Heart left ventricle (tissue), 16 donors: ENCODE measurements around the gene LRRC1. TPM values are rescaled to one million over a fixed set of nuclear protein-coding genes. Genes with fewer than 3 reads are reported as not detected.
A peak's percentile ranks its signal among the peaks of the same experiment; 100 is the strongest.

Source experiments
- ATAC-seq, 4 donors: fragments of 200-7000 bp; cut with Tn5 transposase; one replicate each; pipeline ENCODE4 v1.9.1; 2020 to 2022; ENCODE audit warnings: moderate library complexity in 4 of 4, mild to moderate bottlenecking in 3 of 4, moderate number of reproducible peaks in 1 of 4
- DNase-seq, 5 donors: peaks; one replicate each; pipeline ENCODE4 v3.0.0-alpha.2; 2020
- H3K27ac ChIP-seq, 12 donors: fragments of 200-600 bp; sonication (generic) in 4 of 12; one replicate each; pipeline versions ENCODE4 v1.5.0 to v1.8.0; 2016 to 2022; ENCODE audit warnings: mild to moderate bottlenecking in 2 of 12
- H3K27me3 ChIP-seq, 9 donors: fragments of 200-600 bp; sonication (generic) in 2 of 9; one replicate each; pipeline versions ENCODE4 v1.5.1 to v1.8.0; 2016 to 2022; ENCODE audit warnings: mild to moderate bottlenecking in 3 of 9
- H3K36me3 ChIP-seq, 9 donors: fragments of 200-600 bp; sonication (generic) in 2 of 9; one replicate each; pipeline versions ENCODE4 v1.5.0 to v1.8.0; 2018 to 2022; ENCODE audit warnings: mild to moderate bottlenecking in 2 of 9
- H3K4me1 ChIP-seq, 12 donors: fragments of 200-600 bp; sonication (generic) in 4 of 12; one replicate each; pipeline versions ENCODE4 v1.5.0 to v1.8.0; 2016 to 2022; ENCODE audit warnings: mild to moderate bottlenecking in 3 of 12
- H3K4me3 ChIP-seq, 12 donors: fragments of 200-600 bp; sonication (generic) in 4 of 12; one replicate each; pipeline versions ENCODE4 v1.5.0 to v1.8.0; 2017 to 2022; ENCODE audit warnings: mild to moderate bottlenecking in 9 of 12, moderate library complexity in 4 of 12
- H3K9me3 ChIP-seq, 12 donors: fragments of 200-600 bp; sonication (generic) in 4 of 12; one replicate each; pipeline versions ENCODE4 v1.5.0 to v1.8.0; 2016 to 2022; ENCODE audit warnings: mild to moderate bottlenecking in 1 of 12
- POLR2A ChIP-seq, 2 donors: fragments of 450-650 bp; IDR thresholded peaks; one replicate each; pipeline ENCODE4 v1.6.1; 2017; ENCODE audit warnings: antibody characterized with exemption in 2 of 2, mild to moderate bottlenecking in 2 of 2, moderate library complexity in 2 of 2
- WGBS, 4 donors: extraction: QIAGEN DNeasy Blood & Tissue Kit in 2 of 4; methylation state at CpG; one replicate each; pipeline versions ENCODE4 v1.1.5 to v1.1.7; 2013 to 2018; 5-methylcytosine and 5-hydroxymethylcytosine counted together
- intact Hi-C, 10 donors: fragments of 100-400 bp; cut with DNase I; formaldehyde crosslinking; loops; one replicate each; pipeline versions ENCODE4 v1.11.1 to v1.14.2; 2022
- polyA plus RNA-seq, 2 donors: library from polyadenylated mRNA; stranded (reverse); fragments of 200-250 nt; gene quantifications; one replicate each; pipeline ENCODE4 v1.2.3, GENCODE V29; 2013
- total RNA-seq, 9 donors: library from RNA; depleted of rRNA in 2 of 9; stranded (reverse); fragments of >200 nt in 2 of 9; fragmentation: NEBNext Ultra II Directional in 3 of 9; extraction: Animal tissue kit (Norgen Biotek cat#: 25700) in 3 of 9; gene quantifications; one replicate each; pipeline versions ENCODE4 v1.1.0 to v1.2.4, GENCODE V29; 2016 to 2023
- TF ChIP-seq, protein P1 (sequence below), 12 donors: fragments of 200-600 bp; sonication (generic) in 4 of 12; IDR thresholded peaks; one replicate each; pipeline versions ENCODE4 v1.5.0 to v1.8.0; 2018 to 2022; ENCODE audit warnings: antibody characterized with exemption in 12 of 12, mild to moderate bottlenecking in 5 of 12
- donor health status: ischemic (EF 13 %, LVEDD 7.1; RV severe dilation, severe dysfunction).
- donor health status: healthy with polysubstance abuse.
- donor health status: DM: no; HTN: yes; CAD: no.
- donor health status: DM: no; HTN: no; CAD: no.
- donor health status: ischemic (EF 25% LVEDD 6.9; RV normal size, moderate dysfunction).
- donor health status: ischemic (EF 25% LVEDD 5.7; RV mildly dilated, moderate dysfunction).
- donor health status: healthy.
- donor health status: DM: yes; HTN: yes; CAD: no.
- donor health status: ischemic (EF 35%, LVEDD 5.7; RV mildly dilated, moderate dysfunction).
- donor health status: nonischemic (EF 11% LVEDD 7.7; RV severe dilation, severe dysfunction).
- donor health status: DM: yes; HTN: yes; CAD: no.
- donor health status: PGD.
- donor health status: ischemic (EF 29% LVEDD 5.4; RV normal size, mild dysfunction).
- donor health status: nonischemic (EF 23%, LVEDD 6.1; RV moderate dilation, normal function).

Gene LRRC1
- total and polyA plus RNA-seq, 11 donors = 1.2 to 11.2 (median 3.3) TPM

DNA sequence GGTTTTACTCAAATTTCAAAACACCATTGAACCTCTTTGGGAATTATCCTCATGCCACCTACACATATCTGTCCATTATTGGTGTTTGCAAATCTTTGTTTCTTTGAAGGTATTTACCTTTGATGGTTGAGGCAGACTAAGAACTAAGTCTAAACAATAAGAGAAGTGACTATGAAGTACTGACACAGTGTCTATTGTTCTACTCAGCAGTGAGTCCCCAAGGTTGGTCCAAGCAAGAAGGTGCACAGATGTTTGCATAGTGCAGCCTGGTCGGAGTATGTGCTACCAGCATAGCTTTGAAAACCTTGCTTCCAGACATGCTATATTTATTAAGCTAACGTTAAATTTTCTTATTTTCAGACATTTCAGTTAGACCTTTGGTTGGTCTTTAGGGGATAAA, 19.5 kb downstream of the LRRC1 start:
- TF ChIP-seq POLR2A (IDR thresholded peaks at IDR 0.05) = no peak
- TF ChIP-seq, protein P1, sequence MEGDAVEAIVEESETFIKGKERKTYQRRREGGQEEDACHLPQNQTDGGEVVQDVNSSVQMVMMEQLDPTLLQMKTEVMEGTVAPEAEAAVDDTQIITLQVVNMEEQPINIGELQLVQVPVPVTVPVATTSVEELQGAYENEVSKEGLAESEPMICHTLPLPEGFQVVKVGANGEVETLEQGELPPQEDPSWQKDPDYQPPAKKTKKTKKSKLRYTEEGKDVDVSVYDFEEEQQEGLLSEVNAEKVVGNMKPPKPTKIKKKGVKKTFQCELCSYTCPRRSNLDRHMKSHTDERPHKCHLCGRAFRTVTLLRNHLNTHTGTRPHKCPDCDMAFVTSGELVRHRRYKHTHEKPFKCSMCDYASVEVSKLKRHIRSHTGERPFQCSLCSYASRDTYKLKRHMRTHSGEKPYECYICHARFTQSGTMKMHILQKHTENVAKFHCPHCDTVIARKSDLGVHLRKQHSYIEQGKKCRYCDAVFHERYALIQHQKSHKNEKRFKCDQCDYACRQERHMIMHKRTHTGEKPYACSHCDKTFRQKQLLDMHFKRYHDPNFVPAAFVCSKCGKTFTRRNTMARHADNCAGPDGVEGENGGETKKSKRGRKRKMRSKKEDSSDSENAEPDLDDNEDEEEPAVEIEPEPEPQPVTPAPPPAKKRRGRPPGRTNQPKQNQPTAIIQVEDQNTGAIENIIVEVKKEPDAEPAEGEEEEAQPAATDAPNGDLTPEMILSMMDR (IDR thresholded peaks at IDR 0.05) = no peak
- no peaks in the 10 kb centered on the region for H3K36me3 ChIP-seq
- WGBS, 4 donors = 86 to 91% (median 87%) methylated on average over 2 of the region's 2 CpGs
- no peaks in the 10 kb centered on the region for H3K9me3 ChIP-seq
- no peak overlapping the region for H3K27ac ChIP-seq
- intact Hi-C loops = no loop called here
- DNase-seq (no peak), ATAC-seq (no peak)
- no peaks in the 10 kb centered on the region for H3K27me3 ChIP-seq
- no peak overlapping the region for H3K4me3 ChIP-seq
- peaks cover 0 to 36% (median 12%) of the 10 kb centered on the region in 12 donors for H3K4me1 ChIP-seq

DNA sequence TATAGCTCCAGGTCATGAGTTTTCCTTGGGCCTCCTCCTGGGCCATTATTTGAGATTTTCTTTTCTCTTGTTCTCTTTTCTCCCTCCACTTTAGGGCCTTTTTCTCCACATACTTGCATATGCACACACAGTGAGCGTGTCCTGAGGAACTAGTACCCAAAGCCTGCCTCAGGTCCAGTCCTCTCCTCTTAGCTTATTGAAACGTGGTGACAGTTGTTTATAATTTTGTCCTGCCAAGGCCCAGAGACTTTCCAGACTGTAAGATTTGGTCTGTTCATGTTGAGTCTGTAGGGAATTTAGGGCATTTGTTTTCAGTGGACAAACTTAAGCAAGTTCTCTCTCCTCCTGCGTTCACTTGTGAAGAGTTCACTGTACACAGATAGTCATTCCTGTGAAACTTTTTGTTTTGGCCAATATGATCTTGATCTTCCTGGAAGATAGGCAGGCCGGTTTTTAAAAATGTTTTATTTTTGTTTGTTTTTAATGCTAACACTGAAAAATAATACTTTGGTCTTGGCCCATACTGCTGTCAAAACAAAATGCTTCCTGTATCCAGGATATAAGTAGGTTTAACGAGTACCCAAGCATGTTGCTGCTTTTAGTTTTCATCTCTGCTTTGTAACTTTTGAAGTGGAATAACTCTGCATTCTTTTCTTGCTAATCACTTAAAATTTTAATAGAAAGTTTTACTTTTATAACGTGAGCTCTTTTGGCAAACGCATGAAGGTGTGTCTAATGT, 20.7 kb downstream of the LRRC1 start:
- intact Hi-C loops = no loop called here
- TF ChIP-seq POLR2A (IDR thresholded peaks at IDR 0.05) = no peak
- TF ChIP-seq, protein P1 (IDR thresholded peaks at IDR 0.05) = no peak
- H3K4me3 ChIP-seq = no peak overlapping the region
- ATAC-seq = no peak
- WGBS, 4 donors = 44 to 63% (median 47%) methylated on average over 7 of the region's 7 CpGs
- no peaks in the 10 kb centered on the region for H3K9me3 ChIP-seq
- H3K27ac ChIP-seq = peak overlapping the region in 2 of 12 donors; percentile 40 to 48
- peaks cover 0 to 35% (median 12%) of the 10 kb centered on the region in 12 donors for H3K4me1 ChIP-seq
- no peaks in the 10 kb centered on the region for H3K27me3 ChIP-seq
- H3K36me3 ChIP-seq = no peaks in the 10 kb centered on the region
- no peak for DNase-seq

DNA sequence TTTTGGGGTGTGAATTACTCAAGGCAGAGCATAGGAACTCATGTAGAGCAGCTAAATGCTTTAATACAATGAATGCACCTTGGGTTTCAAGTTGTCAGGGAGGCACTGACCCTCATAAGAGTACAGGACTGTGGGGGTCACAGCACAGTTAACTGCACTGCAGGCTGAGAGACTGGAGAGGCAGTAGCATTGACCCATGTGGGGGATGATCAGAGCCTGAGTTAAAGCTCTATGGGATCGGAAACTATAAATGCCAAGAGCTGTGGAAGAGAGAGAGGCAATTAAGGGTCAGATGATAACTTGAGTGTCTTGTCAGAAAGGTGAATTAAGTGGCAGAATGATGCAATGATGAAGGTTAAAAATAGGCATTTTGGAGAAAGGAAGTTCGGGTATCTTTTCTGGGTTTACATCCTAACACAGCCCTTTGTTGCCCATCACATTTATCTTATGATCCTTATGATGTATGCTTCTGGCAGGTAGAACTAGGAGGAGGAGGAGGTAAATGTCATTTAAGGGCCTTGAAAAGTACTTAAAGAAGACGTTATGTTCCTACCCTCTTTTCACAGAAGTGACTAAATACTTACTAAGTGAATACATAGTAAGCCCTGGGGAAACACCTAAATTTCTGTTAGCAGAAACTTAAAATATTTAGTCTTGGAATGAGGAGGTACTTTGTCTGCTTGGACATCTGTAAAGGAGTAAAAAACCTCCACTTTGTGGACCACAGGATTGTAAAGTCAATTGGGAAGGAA, 24.2 kb downstream of the LRRC1 start:
- peaks cover 0 to 38% (median 9%) of the 10 kb centered on the region in 12 donors for H3K4me1 ChIP-seq
- WGBS, 4 donors = 30 to 33% (median 32%) methylated on average over 3 of the region's 3 CpGs
- DNase-seq (no peak), ATAC-seq (peak in 1 of 4 donors; percentile 56)
- no peak overlapping the region for H3K27ac ChIP-seq
- H3K4me3 ChIP-seq = no peak overlapping the region
- H3K9me3 ChIP-seq = no peaks in the 10 kb centered on the region
- no peaks in the 10 kb centered on the region for H3K36me3 ChIP-seq
- no peaks in the 10 kb centered on the region for H3K27me3 ChIP-seq
- intact Hi-C loops = no loop called here
- TF ChIP-seq, protein P1 (IDR thresholded peaks at IDR 0.05) = no peak
- TF ChIP-seq POLR2A (IDR thresholded peaks at IDR 0.05) = no peak

DNA sequence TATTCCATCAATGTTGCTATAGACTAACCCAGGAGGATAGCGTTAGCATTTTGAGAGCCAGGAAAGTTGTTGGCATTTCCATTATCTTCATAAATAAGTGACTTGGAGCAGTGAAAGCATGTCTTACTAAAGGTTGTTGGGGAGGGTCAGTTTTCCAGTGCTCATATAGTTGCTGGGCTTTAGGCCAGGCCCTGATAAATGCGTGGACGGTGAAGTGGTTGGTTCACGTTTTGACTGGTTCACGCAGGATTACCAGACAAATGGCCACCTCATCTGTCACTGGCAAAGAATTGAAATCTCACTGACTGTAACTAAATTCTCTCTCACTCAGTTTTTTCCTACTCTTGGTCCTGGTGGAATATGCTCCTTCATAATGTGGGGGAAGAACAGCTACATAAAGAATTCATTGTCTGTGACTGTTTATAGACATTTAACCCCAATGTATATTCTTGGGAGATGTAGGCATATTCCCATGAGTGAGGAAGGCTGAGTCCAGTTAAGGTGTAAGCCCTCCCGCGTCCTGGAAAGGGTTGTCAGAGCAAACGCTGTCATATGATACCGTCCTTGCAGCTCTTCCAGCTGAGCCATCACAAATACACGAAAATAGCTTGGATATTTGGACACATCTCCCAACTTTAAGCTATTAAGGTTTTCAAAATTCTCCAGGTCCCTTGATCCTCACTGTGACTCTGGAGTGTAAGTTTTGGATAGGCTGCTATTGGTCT, 27.8 kb downstream of the LRRC1 start:
- DNase-seq = no peak
- ATAC-seq = peak in 3 of 4 donors; percentile 41 to 83 (median 61)
- TF ChIP-seq POLR2A (IDR thresholded peaks at IDR 0.05) = no peak
- TF ChIP-seq, protein P1 (IDR thresholded peaks at IDR 0.05) = no peak
- H3K4me1 ChIP-seq = peaks cover 0 to 29% (median 3%) of the 10 kb centered on the region in 12 donors
- intact Hi-C loops = no loop called here
- H3K36me3 ChIP-seq = no peaks in the 10 kb centered on the region
- H3K27ac ChIP-seq = no peak overlapping the region
- H3K4me3 ChIP-seq = no peak overlapping the region
- no peaks in the 10 kb centered on the region for H3K9me3 ChIP-seq
- WGBS, 4 donors = 50 to 65% (median 55%) methylated on average over 10 of the region's 10 CpGs
- no peaks in the 10 kb centered on the region for H3K27me3 ChIP-seq
